ENCODE results near the gene CELF2. TPM values are rescaled to one million over a fixed set of nuclear protein-coding genes. Genes with fewer than 3 reads are reported as not detected.

Gene CELF2
- total RNA-seq, 6 donors from 2014 or later: 82.7 to 193 (median 120) TPM

DNA sequence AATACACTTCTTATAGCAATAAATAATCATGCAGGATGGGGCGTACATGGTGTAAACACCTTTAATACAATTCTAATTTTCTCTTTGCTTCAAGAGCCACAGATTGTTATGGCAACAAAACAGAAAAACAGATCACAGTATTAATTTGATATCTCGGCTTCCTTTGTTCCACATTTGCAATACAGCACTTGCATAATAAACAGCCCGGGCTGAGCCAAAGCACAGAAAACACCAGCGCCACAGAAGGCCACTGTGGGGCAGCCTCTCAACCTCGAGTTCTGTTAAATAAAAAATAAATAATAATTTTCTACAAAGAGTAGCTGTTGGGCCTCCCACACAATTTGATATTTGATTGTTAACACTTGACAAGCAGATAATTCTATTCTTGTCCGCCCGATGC, 337.9 kb downstream of the CELF2 start:
- no peak for DNase-seq
- TF ChIP-seq CTCF (IDR thresholded peaks at IDR 0.05): no peak
- TF ChIP-seq POLR2A (IDR thresholded peaks at IDR 0.05): no peak
- TF ChIP-seq EP300 (IDR thresholded peaks at IDR 0.05): no peak
- TF ChIP-seq POLR2AphosphoS5 (IDR thresholded peaks at IDR 0.05): no peak
- H3K27me3 ChIP-seq: no peaks in the 10 kb centered on the region
- no peak overlapping the region for H3K4me3 ChIP-seq
- H3K36me3 ChIP-seq: no peaks in the 10 kb centered on the region
- ATAC-seq (ENCODE audit: low FRiP score in 2 of 2): no peak
- 66 to 75% methylated on average over 7 of the region's 7 CpGs for WGBS, 2 donors
- no peaks in the 10 kb centered on the region for H3K4me1 ChIP-seq
- H3K27ac ChIP-seq: no peak overlapping the region
- peaks cover 0 to 5% (median 0%) of the 10 kb centered on the region in 4 donors for H3K9me3 ChIP-seq

DNA sequence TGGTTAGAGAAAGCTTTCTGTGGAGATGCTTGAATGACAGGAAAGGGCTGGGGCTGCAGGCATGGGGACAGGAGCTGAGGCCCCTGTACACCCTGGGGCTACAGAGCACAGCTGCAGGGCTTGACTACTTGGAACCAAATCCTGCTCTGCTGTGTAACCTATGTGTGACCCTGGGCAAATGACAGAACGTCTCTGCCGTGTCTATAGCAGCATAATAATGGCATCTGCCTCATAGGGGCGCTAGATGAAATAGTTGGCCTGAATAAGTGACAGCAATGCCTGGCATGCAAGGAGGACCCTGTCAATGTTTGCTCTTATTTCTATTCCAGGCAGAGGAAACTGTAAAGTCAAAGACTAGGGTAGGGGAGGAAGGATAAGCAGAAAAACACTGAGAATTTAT, 339.8 kb downstream of the CELF2 start:
- H3K4me3 ChIP-seq: no peak overlapping the region
- H3K27me3 ChIP-seq: no peaks in the 10 kb centered on the region
- H3K4me1 ChIP-seq: no peaks in the 10 kb centered on the region
- no peak overlapping the region for H3K27ac ChIP-seq
- WGBS, 2 donors: 59 to 69% methylated on average over 3 of the region's 3 CpGs
- ATAC-seq (ENCODE audit: low FRiP score in 2 of 2) (no peak), DNase-seq (no peak)
- H3K36me3 ChIP-seq: no peaks in the 10 kb centered on the region
- no peak for TF ChIP-seq EP300 (IDR thresholded peaks at IDR 0.05)
- TF ChIP-seq POLR2AphosphoS5 (IDR thresholded peaks at IDR 0.05): no peak
- TF ChIP-seq CTCF (IDR thresholded peaks at IDR 0.05): no peak
- no peak for TF ChIP-seq POLR2A (IDR thresholded peaks at IDR 0.05)
- peaks cover 0 to 5% (median 0%) of the 10 kb centered on the region in 4 donors for H3K9me3 ChIP-seq

- Histone ChIP-seq H3K27me3 (no peaks in the 10 kb centered on the region), H3K4me1 (no peaks in the 10 kb centered on the region), H3K36me3 (no peaks in the 10 kb centered on the region), H3K27ac (no peak overlapping the region), H3K4me3 (no peak overlapping the region), H3K9me3 (peaks cover 0 to 5% (median 0%) of the 10 kb centered on the region in 4 donors)
- no peak for DNase-seq
- no peak for TF ChIP-seq CTCF (IDR thresholded peaks at IDR 0.05)
- no peak for TF ChIP-seq POLR2A (IDR thresholded peaks at IDR 0.05)
- TF ChIP-seq POLR2AphosphoS5 (IDR thresholded peaks at IDR 0.05): no peak
- TF ChIP-seq EP300 (IDR thresholded peaks at IDR 0.05): no peak
- ATAC-seq (ENCODE audit: low FRiP score in 2 of 2): no peak
- WGBS, 2 donors: 59 to 75% methylated on average over 3 of the region's 3 CpGs
These were observed 340.3 kb downstream of the CELF2 start for GRCh38 chr10:11358011-11358410.

DNA sequence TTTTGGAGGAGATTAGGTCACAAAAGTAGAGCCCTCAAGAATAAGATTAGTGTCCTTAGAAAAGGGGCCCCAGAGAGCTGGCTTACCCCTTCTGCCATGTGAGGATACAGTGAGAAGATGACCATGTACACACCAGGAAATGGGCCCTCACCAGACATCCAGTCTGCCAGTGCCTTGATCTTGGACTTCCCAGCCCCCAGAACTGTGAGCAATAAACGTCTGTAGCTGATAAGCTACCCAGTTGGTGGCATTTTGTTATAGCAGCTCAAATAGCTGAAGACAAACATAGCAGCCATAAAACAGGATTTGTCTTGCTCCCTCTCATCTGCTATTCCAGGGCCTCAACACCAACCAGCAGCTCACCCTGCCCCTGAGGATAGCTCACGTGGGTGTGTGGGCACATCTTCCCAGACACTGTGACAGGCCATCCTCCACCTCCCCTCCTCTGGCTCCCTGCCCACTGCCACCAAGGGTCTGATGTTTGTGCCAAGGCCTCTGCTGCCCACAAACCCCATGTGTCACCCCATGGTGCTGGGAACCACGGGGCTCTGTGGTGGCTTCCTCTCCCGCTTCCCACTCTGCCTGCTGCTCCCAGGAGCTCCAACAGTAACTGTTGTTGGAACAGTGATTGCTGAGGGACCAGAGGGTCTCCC, 341.4 kb downstream of the CELF2 start:
- H3K4me3 ChIP-seq: no peak overlapping the region

More for the DNA sequence above, 341.4 kb downstream of the CELF2 start:
- TF ChIP-seq POLR2AphosphoS5 (IDR thresholded peaks at IDR 0.05): no peak
- TF ChIP-seq CTCF (IDR thresholded peaks at IDR 0.05): no peak
- TF ChIP-seq EP300 (IDR thresholded peaks at IDR 0.05): no peak
- no peak for TF ChIP-seq POLR2A (IDR thresholded peaks at IDR 0.05)
- Histone ChIP-seq H3K9me3 (peaks cover 0 to 5% (median 0%) of the 10 kb centered on the region in 4 donors), H3K27me3 (no peaks in the 10 kb centered on the region), H3K4me1 (no peaks in the 10 kb centered on the region), H3K36me3 (no peaks in the 10 kb centered on the region), H3K27ac (no peak overlapping the region)
- DNase-seq (no peak), ATAC-seq (ENCODE audit: low FRiP score in 2 of 2) (no peak)
- 69 to 76% methylated on average over 2 to 4 of the region's 4 CpGs for WGBS, 2 donors
